ENCODE data around the gene SLC15A4. TPM values are rescaled to one million over a fixed set of nuclear protein-coding genes. Genes with fewer than 3 reads are reported as not detected.

Gene SLC15A4
- total RNA-seq, 1 donor from 2014 or later: 24.6 TPM

DNA sequence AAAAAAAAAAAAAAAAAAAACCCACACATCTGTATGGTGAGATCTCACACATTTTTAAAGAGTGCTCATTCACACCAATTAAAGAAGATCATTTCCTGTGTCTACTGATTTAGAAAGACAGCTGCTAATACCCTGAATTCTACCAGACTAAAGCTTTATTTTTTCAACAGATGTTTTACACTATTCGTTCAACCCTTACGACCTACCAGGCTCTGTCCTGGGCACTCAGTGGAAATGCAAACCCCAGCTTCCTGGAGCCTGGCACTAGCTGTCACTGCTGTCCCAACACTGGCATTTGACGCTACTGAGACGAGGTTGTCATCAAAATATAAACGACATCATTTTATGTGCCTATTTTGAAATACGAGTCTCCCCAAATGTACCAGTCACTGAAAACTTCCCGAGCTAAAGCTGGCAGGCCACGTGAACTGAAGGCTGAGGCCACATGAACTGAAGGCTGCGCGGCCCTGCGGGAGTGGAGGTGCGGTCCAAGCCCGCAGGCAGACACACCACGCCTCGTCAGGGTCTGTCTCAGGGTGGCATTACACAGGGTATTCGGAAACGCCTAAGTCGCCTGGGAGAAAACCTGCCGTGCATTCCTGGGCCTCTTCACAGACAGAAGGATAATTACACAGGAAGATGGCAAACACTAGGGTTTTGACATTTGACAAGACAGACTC lies 27.2 kb downstream of the SLC15A4 start:
- TF ChIP-seq, protein P1, sequence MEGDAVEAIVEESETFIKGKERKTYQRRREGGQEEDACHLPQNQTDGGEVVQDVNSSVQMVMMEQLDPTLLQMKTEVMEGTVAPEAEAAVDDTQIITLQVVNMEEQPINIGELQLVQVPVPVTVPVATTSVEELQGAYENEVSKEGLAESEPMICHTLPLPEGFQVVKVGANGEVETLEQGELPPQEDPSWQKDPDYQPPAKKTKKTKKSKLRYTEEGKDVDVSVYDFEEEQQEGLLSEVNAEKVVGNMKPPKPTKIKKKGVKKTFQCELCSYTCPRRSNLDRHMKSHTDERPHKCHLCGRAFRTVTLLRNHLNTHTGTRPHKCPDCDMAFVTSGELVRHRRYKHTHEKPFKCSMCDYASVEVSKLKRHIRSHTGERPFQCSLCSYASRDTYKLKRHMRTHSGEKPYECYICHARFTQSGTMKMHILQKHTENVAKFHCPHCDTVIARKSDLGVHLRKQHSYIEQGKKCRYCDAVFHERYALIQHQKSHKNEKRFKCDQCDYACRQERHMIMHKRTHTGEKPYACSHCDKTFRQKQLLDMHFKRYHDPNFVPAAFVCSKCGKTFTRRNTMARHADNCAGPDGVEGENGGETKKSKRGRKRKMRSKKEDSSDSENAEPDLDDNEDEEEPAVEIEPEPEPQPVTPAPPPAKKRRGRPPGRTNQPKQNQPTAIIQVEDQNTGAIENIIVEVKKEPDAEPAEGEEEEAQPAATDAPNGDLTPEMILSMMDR (conservative IDR thresholded peaks at IDR 0.05): no peak
- Mint-ChIP-seq H3K4me3 (no peak overlapping the region), H3K27ac (no peak overlapping the region), H3K36me3 (peaks cover 35% of the 10 kb centered on the region), H3K4me1 (ENCODE audit: unreplicated experiment) (peaks cover 19% of the 10 kb centered on the region), H3K27me3 (no peaks in the 10 kb centered on the region), H3K9me3 (no peaks in the 10 kb centered on the region)
- DNase-seq (ENCODE audit: extremely low spot score, unreplicated experiment): no peak

DNA sequence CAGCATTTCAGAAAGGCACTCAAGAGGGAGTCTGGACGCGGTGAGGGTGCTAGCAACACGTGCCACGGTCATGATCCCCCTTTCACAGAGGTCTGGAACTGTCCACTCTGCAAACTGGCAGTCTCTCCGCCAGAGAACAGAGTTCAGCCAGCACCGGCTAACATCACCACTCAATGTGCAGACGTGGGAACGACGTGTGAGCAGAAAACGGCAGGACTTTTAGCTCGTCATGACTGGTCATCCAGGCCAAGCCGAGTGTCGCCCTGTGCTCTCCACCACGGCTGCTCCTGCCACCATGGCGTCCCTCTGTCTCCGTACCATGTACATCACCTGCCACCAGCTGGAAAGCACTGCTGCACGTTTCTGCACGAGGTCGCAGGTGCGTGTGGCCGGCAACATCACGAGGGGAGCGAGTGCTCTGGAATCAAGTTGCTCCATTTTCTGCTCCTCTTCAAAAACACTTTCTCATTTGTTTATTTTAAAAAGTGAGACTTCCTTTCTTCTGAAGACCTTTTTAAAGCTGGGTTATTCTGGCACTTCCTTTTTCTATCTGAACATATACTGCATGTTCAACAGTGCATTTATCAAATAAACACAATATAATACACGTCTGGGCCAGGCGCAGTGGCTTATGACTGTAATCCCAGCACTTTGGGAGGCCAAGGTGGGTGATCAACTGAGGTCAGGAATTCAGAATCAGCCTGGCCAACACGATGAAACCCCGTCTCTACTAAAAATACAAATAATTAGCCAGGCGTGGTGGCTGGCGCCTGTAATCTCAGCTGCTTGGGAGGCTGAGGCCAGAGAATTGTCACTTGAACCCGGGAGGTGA lies 28.0 kb downstream of the SLC15A4 start:
- no peaks in the 10 kb centered on the region for H3K9me3 Mint-ChIP-seq
- TF ChIP-seq, protein P1 (conservative IDR thresholded peaks at IDR 0.05): no peak
- H3K27me3 Mint-ChIP-seq: no peaks in the 10 kb centered on the region
- H3K4me3 Mint-ChIP-seq: no peak overlapping the region
- H3K27ac Mint-ChIP-seq: no peak overlapping the region
- no peak for DNase-seq (ENCODE audit: extremely low spot score, unreplicated experiment)
- peaks cover 35% of the 10 kb centered on the region for H3K36me3 Mint-ChIP-seq
- H3K4me1 Mint-ChIP-seq (ENCODE audit: unreplicated experiment): peaks cover 19% of the 10 kb centered on the region

DNA sequence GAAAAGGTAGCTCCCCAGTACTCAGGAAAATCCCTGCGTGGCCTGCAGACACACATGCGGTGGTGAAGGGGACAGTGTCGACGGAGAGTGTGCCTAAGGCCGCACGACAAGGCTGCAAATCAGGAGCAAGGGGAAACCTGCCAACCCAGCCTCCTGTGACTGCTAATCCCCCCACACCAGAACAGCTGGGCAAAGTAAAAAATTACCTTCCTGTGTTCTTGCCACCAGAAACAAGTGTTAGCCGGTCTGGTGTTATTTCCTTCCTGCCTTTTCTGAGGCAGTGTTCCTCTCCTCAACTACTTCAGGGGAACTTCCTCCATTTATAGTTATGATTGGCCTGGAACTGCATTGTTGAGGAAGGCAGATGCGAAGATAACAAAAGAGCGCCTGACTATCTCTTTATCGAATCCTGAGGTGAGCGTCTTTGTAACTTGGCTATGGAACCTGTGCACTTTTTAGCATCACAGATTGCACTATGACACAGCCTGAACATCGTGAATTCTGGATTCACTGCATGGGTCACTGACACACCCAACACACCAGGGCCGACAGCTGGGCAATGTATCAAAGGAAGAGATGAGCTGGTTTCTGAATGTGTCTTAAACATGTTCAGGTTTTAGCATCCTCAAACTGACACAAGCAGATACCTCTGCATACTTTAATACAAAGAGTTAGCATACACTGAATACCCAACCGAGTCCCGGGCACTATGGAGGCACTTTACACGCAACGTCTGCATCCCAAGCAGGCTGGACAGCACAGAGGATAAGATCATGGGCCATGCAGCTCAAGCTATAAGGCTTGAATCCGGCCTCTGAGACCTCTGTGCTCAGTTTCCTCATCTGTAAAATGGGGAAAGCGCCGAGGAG lies 28.9 kb downstream of the SLC15A4 start:
- Mint-ChIP-seq H3K27ac (no peak overlapping the region), H3K27me3 (no peaks in the 10 kb centered on the region), H3K4me1 (ENCODE audit: unreplicated experiment) (peaks cover 19% of the 10 kb centered on the region), H3K36me3 (peaks cover 31% of the 10 kb centered on the region), H3K9me3 (no peaks in the 10 kb centered on the region), H3K4me3 (no peak overlapping the region)
- TF ChIP-seq, protein P1 (conservative IDR thresholded peaks at IDR 0.05): no peak
- DNase-seq (ENCODE audit: extremely low spot score, unreplicated experiment): no peak

DNA sequence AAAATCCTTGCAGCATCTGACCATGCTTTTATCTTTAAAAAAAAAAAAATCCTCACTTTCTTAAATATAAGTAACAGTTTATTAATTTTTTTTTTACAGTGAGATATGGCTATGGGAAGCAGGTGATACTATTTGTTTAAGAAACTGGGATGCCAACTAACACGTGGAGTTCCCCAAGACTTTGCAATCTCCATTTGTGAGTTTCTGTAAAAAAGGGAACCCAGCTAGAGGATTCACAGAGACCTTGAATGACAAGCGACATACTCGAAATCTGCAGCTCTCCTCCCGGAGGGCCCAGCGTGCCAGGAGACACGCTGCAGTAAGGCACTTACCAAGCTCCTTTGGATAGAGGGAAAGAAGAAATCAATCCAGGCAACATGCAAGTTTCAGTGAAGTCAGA lies 30.1 kb downstream of the SLC15A4 start:
- Mint-ChIP-seq H3K9me3 (no peaks in the 10 kb centered on the region), H3K4me1 (ENCODE audit: unreplicated experiment) (peaks cover 19% of the 10 kb centered on the region), H3K36me3 (peaks cover 24% of the 10 kb centered on the region), H3K27ac (no peak overlapping the region), H3K27me3 (no peaks in the 10 kb centered on the region), H3K4me3 (no peak overlapping the region)
- DNase-seq (ENCODE audit: extremely low spot score, unreplicated experiment): no peak
- TF ChIP-seq, protein P1 (conservative IDR thresholded peaks at IDR 0.05): no peak

DNA sequence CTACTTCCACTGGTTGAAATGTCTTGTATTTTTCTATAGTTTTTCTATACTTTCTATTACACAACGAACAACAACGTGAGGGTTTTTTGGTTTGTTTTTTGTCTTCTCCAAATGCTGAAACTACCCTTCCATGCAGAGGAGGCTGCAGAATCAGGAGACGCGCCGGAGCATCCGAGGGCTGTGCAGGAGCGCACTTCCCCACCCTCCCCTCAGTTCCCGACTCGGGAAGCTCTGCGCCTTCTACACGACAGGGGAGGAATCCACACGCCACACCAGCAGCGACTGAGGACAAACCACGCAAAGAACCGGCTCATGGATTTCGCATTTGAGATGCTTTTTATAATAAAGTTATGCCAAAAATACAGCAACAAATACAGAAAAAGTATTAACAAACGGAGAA lies 30.9 kb downstream of the SLC15A4 start:
- Mint-ChIP-seq H3K9me3 (no peaks in the 10 kb centered on the region), H3K27me3 (no peaks in the 10 kb centered on the region), H3K4me3 (no peak overlapping the region), H3K27ac (no peak overlapping the region), H3K36me3 (peaks cover 24% of the 10 kb centered on the region), H3K4me1 (ENCODE audit: unreplicated experiment) (peaks cover 19% of the 10 kb centered on the region)
- TF ChIP-seq, protein P1 (conservative IDR thresholded peaks at IDR 0.05): no peak
- no peak for DNase-seq (ENCODE audit: extremely low spot score, unreplicated experiment)
